K562 (cell line): ENCODE measurements around the gene TEAD3. TPM values are rescaled to one million over a fixed set of nuclear protein-coding genes. Genes with fewer than 3 reads are reported as not detected.

Source experiments
- CBX8 ChIP-seq: fragments of 200-600 bp; sonication (generic); IDR thresholded peaks from 2 replicates; pipeline ENCODE4 v1.6.1; 2012; ENCODE audit warnings: borderline replicate concordance, mixed run types, low read depth, mild to moderate bottlenecking, moderate library complexity, mixed read lengths, low read length, control low read depth, inconsistent platforms; ENCODE audit not compliant: poor library complexity, severe bottlenecking; ENCODE audit errors: extremely low read depth
- HLTF ChIP-seq: fragments of 450-650 bp; IDR thresholded peaks from 2 replicates; pipeline ENCODE4 v1.6.1; 2016
- MYNN ChIP-seq, 2 experiments: sonication (generic); formaldehyde crosslinking in 1 of 2; IDR thresholded peaks; 2 replicates each; pipeline versions ENCODE4 v1.5.0 to v1.6.1; 2016 to 2020; ENCODE audit warnings: antibody characterized with exemption in 1 of 2, missing genetic modification reagents in 1 of 2
- RBM39 ChIP-seq: fragments of 200-400 bp; formaldehyde crosslinking; optimal IDR thresholded peaks from 2 replicates; pipeline ENCODE3; 2018; ENCODE audit warnings: low read depth, low read length
- RNF2 ChIP-seq: sonication (generic); IDR thresholded peaks from 2 replicates; pipeline ENCODE4 v1.6.1; 2016
- SMARCA5 ChIP-seq: fragments of 450-650 bp; IDR thresholded peaks from 2 replicates; pipeline ENCODE4 v1.6.1; 2016
- STAT5B ChIP-seq: fragments of 250-450 bp; sonication (Bioruptor Pico); IDR thresholded peaks from 2 replicates; pipeline ENCODE4 v1.8.0; 2021; ENCODE audit warnings: mild to moderate bottlenecking, inconsistent platforms
- ZFP36 ChIP-seq: fragments of 150-350 bp; IDR thresholded peaks from 2 replicates; pipeline ENCODE4 v1.6.1; 2018; ENCODE audit warnings: low read length, low read depth; ENCODE audit not compliant: partially characterized antibody
- polyA plus RNA-seq, 8 experiments: library from polyadenylated mRNA; depleted of rRNA in 4 of 8; stranded (reverse) in 5 of 8; unstranded in 3 of 8; fragments of >200 nt; fragmentation: Nextera tagmentation in 2 of 8; fragmentation: Illumina TruSeq in 1 of 8; extraction: Ambion mirVana in 2 of 8; extraction: Trizol in 1 of 8; gene quantifications; 2 replicates each; pipeline versions ENCODE4 v1.2.1 to v1.2.3, GENCODE V29; 2011 to 2014; ENCODE audit warnings: inconsistent platforms in 1 of 8, missing spikeins in 1 of 8
- total RNA-seq, 7 experiments: library from RNA; depleted of rRNA in 6 of 7; stranded (reverse); fragments of >200 nt in 6 of 7; fragmentation: Illumina TruSeq in 2 of 7; extraction: Trizol in 2 of 7; gene quantifications; 2 replicates each; pipeline versions ENCODE4 v1.2.1 to v1.2.3, GENCODE V29; 2011 to 2021; ENCODE audit warnings: low replicate concordance in 1 of 7
- TF ChIP-seq, protein P1 (sequence below): fragments of 250-450 bp; sonication (Bioruptor Pico); IDR thresholded peaks from 2 replicates; pipeline ENCODE4 v1.4.0; 2020
- TF ChIP-seq, protein P2 (sequence below): fragments of 450-650 bp; IDR thresholded peaks from 2 replicates; pipeline ENCODE4 v1.6.1; 2018; ENCODE audit not compliant: partially characterized antibody
- TF ChIP-seq, protein P3 (sequence below): sonication (generic); formaldehyde crosslinking; IDR thresholded peaks from 2 replicates; pipeline ENCODE4 v1.8.1; 2022; ENCODE audit warnings: missing genetic modification reagents
- TF ChIP-seq, protein P4 (sequence below): fragments of 450-650 bp; IDR thresholded peaks from 2 replicates; pipeline ENCODE4 v1.7.1; 2018; ENCODE audit warnings: mild to moderate bottlenecking, low read depth; ENCODE audit not compliant: partially characterized antibody

TEAD3 gene
- total and polyA plus RNA-seq, 9 of the 15 experiments (the other 6 are each of a cell fraction or from before 2014, with no cell fraction given), result 0.63 to 13.2 (median 3.3) TPM

DNA sequence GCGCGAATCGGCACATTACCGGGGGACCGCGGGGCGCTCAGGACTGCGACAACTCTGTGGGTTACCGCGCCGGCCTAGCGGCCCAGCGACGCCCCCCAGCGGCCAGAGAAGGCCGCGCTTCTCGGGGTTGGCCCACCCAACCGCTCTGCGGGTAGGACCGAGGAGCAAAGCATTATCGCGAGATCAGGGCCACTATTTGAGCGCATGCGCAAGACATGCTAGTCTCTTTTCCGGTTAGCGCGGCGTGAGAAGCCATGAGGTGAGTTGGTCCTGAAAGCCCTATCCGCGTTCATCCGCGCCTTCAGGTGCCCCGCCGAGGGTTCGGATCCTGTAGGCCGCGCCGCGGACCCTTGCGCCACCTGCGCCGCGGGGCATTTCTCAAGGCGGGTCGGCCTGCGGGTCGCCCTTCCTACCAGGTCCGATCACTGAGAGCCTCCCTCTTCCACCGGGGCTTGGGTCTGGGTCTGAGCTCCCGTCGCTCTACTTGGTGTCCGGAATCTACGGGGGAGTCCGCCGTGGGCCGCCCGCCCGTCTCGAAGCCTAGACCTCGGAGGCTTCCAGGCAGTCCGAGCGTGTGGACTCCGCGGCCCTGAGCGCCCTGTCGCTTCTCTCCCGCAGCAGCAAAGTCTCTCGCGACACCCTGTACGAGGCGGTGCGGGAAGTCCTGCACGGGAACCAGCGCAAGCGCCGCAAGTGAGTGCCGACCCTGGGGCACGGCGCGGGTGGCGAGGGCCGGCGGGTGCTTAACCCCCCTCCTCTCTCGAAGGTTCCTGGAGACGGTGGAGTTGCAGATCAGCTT lies 28.5 kb downstream of the TEAD3 start, which contains the start of gene RPL10A (continued):
- TF ChIP-seq, protein P1, sequence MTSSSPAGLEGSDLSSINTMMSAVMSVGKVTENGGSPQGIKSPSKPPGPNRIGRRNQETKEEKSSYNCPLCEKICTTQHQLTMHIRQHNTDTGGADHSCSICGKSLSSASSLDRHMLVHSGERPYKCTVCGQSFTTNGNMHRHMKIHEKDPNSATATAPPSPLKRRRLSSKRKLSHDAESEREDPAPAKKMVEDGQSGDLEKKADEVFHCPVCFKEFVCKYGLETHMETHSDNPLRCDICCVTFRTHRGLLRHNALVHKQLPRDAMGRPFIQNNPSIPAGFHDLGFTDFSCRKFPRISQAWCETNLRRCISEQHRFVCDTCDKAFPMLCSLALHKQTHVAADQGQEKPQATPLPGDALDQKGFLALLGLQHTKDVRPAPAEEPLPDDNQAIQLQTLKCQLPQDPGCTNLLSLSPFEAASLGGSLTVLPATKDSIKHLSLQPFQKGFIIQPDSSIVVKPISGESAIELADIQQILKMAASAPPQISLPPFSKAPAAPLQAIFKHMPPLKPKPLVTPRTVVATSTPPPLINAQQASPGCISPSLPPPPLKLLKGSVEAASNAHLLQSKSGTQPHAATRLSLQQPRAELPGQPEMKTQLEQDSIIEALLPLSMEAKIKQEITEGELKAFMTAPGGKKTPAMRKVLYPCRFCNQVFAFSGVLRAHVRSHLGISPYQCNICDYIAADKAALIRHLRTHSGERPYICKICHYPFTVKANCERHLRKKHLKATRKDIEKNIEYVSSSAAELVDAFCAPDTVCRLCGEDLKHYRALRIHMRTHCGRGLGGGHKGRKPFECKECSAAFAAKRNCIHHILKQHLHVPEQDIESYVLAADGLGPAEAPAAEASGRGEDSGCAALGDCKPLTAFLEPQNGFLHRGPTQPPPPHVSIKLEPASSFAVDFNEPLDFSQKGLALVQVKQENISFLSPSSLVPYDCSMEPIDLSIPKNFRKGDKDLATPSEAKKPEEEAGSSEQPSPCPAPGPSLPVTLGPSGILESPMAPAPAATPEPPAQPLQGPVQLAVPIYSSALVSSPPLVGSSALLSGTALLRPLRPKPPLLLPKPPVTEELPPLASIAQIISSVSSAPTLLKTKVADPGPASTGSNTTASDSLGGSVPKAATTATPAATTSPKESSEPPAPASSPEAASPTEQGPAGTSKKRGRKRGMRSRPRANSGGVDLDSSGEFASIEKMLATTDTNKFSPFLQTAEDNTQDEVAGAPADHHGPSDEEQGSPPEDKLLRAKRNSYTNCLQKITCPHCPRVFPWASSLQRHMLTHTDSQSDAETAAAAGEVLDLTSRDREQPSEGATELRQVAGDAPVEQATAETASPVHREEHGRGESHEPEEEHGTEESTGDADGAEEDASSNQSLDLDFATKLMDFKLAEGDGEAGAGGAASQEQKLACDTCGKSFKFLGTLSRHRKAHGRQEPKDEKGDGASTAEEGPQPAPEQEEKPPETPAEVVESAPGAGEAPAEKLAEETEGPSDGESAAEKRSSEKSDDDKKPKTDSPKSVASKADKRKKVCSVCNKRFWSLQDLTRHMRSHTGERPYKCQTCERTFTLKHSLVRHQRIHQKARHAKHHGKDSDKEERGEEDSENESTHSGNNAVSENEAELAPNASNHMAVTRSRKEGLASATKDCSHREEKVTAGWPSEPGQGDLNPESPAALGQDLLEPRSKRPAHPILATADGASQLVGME, result peak; percentile 68; the same call in 1 of the 2 replicates
- TF ChIP-seq RBM39 (peak; percentile 72), HLTF (peak; percentile 68; the same call in 1 of the 2 replicates), RNF2 (peak; percentile 81), MYNN (IDR thresholded peaks at IDR 0.05) (peak; percentile 57; the same call in 1 of the 2 replicates), MYNN (CRISPR knock-in tag; IDR thresholded peaks at IDR 0.05) (no peak), CBX8 (no peak), STAT5B (no peak), SMARCA5 (no peak), ZFP36 (no peak)
- TF ChIP-seq, protein P2, sequence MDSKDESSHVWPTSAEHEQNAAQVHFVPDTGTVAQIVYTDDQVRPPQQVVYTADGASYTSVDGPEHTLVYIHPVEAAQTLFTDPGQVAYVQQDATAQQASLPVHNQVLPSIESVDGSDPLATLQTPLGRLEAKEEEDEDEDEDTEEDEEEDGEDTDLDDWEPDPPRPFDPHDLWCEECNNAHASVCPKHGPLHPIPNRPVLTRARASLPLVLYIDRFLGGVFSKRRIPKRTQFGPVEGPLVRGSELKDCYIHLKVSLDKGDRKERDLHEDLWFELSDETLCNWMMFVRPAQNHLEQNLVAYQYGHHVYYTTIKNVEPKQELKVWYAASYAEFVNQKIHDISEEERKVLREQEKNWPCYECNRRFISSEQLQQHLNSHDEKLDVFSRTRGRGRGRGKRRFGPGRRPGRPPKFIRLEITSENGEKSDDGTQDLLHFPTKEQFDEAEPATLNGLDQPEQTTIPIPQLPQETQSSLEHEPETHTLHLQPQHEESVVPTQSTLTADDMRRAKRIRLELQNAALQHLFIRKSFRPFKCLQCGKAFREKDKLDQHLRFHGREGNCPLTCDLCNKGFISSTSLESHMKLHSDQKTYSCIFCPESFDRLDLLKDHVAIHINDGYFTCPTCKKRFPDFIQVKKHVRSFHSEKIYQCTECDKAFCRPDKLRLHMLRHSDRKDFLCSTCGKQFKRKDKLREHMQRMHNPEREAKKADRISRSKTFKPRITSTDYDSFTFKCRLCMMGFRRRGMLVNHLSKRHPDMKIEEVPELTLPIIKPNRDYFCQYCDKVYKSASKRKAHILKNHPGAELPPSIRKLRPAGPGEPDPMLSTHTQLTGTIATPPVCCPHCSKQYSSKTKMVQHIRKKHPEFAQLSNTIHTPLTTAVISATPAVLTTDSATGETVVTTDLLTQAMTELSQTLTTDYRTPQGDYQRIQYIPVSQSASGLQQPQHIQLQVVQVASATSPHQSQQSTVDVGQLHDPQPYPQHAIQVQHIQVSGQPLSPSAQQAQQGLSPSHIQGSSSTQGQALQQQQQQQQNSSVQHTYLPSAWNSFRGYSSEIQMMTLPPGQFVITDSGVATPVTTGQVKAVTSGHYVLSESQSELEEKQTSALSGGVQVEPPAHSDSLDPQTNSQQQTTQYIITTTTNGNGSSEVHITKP, result peak; percentile 77
- TF ChIP-seq, protein P3, sequence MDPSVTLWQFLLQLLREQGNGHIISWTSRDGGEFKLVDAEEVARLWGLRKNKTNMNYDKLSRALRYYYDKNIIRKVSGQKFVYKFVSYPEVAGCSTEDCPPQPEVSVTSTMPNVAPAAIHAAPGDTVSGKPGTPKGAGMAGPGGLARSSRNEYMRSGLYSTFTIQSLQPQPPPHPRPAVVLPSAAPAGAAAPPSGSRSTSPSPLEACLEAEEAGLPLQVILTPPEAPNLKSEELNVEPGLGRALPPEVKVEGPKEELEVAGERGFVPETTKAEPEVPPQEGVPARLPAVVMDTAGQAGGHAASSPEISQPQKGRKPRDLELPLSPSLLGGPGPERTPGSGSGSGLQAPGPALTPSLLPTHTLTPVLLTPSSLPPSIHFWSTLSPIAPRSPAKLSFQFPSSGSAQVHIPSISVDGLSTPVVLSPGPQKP (CRISPR knock-in tag), result no peak
- TF ChIP-seq, protein P4, sequence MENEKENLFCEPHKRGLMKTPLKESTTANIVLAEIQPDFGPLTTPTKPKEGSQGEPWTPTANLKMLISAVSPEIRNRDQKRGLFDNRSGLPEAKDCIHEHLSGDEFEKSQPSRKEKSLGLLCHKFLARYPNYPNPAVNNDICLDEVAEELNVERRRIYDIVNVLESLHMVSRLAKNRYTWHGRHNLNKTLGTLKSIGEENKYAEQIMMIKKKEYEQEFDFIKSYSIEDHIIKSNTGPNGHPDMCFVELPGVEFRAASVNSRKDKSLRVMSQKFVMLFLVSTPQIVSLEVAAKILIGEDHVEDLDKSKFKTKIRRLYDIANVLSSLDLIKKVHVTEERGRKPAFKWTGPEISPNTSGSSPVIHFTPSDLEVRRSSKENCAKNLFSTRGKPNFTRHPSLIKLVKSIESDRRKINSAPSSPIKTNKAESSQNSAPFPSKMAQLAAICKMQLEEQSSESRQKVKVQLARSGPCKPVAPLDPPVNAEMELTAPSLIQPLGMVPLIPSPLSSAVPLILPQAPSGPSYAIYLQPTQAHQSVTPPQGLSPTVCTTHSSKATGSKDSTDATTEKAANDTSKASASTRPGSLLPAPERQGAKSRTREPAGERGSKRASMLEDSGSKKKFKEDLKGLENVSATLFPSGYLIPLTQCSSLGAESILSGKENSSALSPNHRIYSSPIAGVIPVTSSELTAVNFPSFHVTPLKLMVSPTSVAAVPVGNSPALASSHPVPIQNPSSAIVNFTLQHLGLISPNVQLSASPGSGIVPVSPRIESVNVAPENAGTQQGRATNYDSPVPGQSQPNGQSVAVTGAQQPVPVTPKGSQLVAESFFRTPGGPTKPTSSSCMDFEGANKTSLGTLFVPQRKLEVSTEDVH, result no peak
